T47D (cell line): Measurements from ENCODE around the gene ATP11A.
"Not testable (repeated sequence)": the region's sequence is repeated elsewhere in the genome, so short reads cannot be mapped to it uniquely, and the experiment has no call there.

Experiments
- DNase-seq, 2 experiments: peaks; one replicate each; pipeline versions ENCODE4 v3.0.0 to v3.0.0-alpha.2; 2011 to 2012; ENCODE audit warnings: low read depth in 1 of 2, low spot score in 1 of 2
- JUND ChIP-seq: IDR thresholded peaks from 2 replicates; pipeline ENCODE4 v1.6.1; 2012; ENCODE audit warnings: low read depth
- in situ Hi-C: cut with HindIII; loops from 2 replicates; pipeline ENCODE4 v1.10.0; 2016; ENCODE audit warnings: low sequenced_read_pairs, low pct_unique_long_range_greater_than_20kb

The ATP11A gene

GRCh38 chr13:112799394-112799793, 109.6 kb downstream of the ATP11A start:
- DNase-seq: no peak
- in situ Hi-C loops: no loop called here
- no peak for TF ChIP-seq JUND

GRCh38 chr13:112800057-112800456, 110.2 kb downstream of the ATP11A start:
- no peak for DNase-seq
- TF ChIP-seq JUND: no peak
- in situ Hi-C loops: no loop called here

- in situ Hi-C loops, DNase-seq: not testable (repeated sequence)
These were observed 111.0 kb downstream of the ATP11A start for GRCh38 chr13:112800807-112801206.

- in situ Hi-C loops: no loop called here
- TF ChIP-seq JUND: no peak
- DNase-seq: no peak
These were observed 113.0 kb downstream of the ATP11A start for GRCh38 chr13:112802802-112803195.

GRCh38 chr13:112803422-112803821, 113.6 kb downstream of the ATP11A start:
- in situ Hi-C loops: no loop called here
- TF ChIP-seq JUND: no peak
- no peak for DNase-seq

GRCh38 chr13:112804374-112804773, 114.5 kb downstream of the ATP11A start:
- in situ Hi-C loops: no loop called here
- no peak for DNase-seq
- TF ChIP-seq JUND: no peak

GRCh38 chr13:112806739-112807652, 117.2 kb downstream of the ATP11A start:
- TF ChIP-seq JUND: no peak
- in situ Hi-C loops: no loop called here

GRCh38 chr13:112807653-112808376, 118.0 kb downstream of the ATP11A start:
- in situ Hi-C loops: no loop called here
- DNase-seq: no peak
- TF ChIP-seq JUND: no peak

More at GRCh38 chr13:112806739-112807652, 117.2 kb downstream of the ATP11A start:
- DNase-seq: no peak

- in situ Hi-C loops: no loop called here
- no peak for TF ChIP-seq JUND
- DNase-seq: no peak
These were observed 118.7 kb downstream of the ATP11A start for GRCh38 chr13:112808377-112809140.

- DNase-seq: no peak
- in situ Hi-C loops: no loop called here
- TF ChIP-seq JUND: no peak
These were observed 119.8 kb downstream of the ATP11A start for GRCh38 chr13:112809332-112810315.

GRCh38 chr13:112810608-112811007, 120.8 kb downstream of the ATP11A start:
- no peak for DNase-seq
- in situ Hi-C loops: no loop called here
- no peak for TF ChIP-seq JUND
